GM21423 (cell line): ENCODE measurements around the gene IRAK3.
"Not testable (repeated sequence)": the region's sequence is repeated elsewhere in the genome, so short reads cannot be mapped to it uniquely, and the experiment has no call there.

Source experiments
- ATAC-seq: cut with Tn5 transposase; IDR thresholded peaks from one replicate; pipeline ENCODE4 v1.9.1; 2021; ENCODE audit warnings: mild to moderate bottlenecking, moderate library complexity; ENCODE audit not compliant: unreplicated experiment

Gene IRAK3

GRCh38 chr12:66206141-66206540 lies 17.1 kb downstream of the IRAK3 start:
- no peak for ATAC-seq

DNA sequence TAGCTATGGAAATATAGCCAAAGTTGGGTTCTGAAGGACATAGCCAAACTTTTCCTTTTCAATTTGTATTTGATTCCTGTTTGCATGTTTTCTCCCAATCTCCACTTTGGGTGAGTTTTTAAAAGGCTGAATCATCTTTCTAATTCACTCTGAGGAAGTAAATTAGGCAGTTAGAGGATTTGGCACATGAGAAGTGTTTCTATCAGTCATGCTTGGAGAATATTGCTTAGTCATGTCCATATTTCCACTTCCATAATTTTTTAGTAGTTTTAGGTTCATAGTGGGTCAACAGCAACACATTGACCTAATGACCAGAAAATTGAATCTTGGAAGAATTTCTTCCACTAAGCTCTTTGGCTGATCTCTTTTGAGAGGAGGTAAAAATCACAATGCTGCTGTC lies 21.8 kb downstream of the IRAK3 start:
- no peak for ATAC-seq

DNA sequence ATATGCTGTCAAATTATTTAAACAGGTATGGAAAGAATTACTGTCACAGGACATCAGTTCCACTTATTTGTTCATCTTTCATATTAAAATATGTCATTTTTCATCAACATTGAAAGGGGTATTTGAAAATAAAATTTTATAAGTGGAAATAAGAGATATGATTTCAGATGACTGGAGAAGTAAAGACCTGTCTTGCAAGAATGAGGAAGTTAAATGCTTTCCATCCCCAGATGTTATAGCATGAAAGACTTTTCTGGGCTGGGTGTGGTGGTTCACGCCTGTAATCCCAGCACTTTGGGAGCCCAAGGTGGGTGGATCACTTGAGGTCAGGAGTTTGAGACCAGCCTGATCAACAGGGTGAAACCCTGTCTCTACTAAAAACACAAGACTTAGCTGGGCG lies 22.6 kb downstream of the IRAK3 start:
- not testable (repeated sequence) for ATAC-seq

DNA sequence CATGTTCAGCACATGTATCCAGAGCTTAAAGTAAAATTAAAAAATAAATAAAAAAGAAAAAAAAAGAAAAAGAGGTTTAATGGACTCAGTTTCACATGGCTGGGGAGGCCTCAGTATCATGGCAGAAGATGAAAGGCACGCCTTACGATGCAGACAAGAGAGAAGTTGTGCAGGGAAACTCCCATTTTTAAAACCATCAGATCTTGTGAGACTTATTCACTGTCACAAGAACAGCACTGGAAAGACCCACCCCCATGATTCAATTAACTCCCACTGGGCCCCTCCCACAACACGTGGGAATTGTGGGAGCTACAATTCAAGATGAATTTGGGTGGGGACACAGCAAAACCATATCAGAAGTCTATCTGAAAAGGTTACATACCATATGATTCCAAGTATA lies 24.0 kb downstream of the IRAK3 start:
- not testable (repeated sequence) for ATAC-seq

DNA sequence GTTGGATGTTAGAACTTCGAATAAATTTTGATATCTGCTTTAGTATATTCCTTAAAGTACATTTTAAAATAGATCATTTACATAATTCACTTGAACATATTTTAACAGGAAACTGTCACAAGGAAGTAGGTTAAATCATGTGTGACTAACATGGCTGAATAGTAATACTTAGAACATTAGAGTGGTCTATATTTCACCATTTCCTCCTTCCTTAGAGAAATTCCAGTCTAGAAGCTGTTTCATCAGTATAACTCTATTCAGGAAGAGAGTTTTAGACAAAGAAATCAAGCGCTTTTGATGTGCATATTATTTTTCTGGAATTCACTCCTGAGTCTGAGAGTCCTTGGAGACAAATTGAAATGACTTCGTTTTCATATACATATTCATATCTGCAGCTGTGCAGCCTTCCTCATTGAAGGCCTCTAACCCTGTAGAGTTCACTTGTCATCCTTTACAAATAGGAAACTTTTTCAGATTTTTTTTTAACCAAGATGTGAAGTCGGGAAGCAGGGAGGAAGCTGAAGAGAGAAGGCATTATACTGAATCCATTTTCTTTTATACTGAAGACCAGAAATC lies 28.4 kb downstream of the IRAK3 start:
- no peak for ATAC-seq

DNA sequence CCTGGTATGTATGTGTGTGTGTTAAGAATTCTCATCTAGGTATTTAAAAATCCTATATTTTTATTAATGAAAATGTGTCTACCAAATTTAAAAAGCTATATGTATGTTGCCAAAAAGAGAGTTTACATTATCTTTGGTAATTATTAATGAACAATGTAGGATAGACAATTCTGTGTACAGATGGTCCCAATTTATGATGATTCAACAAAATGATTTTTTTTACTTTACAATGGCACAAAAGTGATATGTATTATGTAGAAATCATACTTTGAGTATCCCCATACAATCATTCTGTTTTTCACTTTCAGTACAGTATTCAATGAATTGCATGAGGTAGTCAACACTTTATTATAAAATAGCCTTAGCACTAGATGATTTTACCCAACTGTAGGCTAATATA lies 39.4 kb downstream of the IRAK3 start:
- ATAC-seq: no peak

DNA sequence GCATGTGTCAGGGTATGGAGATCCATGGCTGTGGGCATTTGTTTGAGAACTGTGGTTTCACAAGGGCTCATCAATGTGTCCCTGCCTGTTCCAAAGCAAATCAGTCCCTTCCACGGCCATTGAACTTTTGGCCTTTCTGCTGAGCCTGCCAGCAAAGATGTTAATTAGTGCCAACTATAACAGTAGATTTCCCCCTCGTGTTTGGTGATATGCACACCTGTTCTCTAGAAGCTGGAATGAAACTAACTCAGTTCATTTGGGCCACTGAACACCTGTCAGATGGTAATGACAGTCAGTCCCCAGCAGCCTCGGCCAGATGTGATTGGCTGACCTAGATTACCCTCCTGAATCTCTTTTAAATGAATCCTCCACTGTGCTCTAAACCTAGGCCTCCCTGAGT lies 43.2 kb downstream of the IRAK3 start:
- peak; percentile 35 for ATAC-seq

DNA sequence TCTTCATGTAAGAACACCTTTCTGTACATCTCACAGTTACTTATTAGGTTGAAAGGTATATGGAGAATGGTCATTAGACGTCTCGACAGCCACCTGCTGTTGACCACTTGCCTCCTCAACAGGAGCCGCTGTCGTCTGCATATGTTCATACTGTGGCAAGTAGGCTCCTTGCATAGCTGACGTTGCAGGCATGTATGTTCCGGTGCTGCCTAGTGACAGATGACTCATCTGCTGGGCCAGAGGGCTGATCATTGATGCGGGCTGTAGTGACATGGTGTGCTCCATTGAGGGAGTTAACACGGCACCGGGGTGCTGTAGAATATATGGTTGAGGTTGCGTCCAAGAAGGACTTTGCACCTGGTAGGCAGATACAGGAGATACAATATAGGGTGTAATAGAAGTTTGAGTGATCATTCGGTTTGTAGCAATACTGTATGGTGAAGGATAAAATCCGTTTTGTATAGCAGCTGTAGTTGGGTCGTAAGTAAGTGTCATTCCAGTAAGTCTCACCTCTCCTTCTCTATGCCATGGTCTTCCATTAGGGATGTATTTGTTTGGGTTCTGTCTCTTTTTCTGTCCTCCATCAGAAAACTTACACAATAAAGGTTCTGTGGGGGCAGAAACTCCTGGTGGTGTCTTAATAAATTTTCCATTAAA lies 45.2 kb downstream of the IRAK3 start:
- peak; percentile 75 for ATAC-seq

DNA sequence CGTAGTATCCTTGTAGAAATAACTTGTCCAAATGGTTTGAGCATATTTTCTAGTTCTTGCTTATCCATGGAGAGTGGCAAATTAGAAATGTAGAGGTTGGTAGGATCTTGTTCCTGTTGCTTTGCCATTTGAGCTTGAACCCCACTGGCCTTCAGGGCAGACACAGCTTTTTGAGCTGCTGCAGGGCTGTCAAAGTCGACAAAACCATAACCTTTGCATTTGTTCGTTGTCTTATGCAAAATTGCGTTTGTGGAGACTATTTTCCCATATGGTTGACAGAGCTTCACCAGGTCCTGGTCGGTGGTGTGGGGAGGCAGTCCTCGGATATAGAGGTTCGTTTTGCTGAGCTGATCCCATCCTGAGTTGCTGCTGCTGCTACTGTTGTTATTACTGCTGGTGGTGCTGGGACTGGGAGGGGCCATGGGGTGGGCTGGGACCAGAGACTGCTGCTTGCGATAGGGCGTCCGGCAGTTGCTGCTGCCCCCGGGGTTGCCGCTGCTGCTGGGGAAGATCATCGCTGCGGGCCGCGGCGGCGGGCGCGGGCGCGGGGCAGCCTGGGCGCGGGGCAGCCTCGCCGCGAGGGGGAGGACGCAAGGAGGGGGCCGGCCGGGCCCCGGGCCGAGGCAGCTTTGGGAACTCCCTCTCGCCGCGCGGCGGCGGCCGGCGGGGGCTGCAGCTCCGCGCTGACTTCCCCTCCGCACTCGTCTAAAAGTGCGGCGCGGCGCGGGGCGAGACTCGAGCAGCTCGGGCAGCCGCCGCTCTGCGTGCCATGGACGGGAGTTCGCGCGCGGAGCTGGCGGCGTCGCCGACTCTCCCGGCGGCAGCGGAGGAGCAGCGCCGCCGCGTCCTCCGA lies 46.0 kb downstream of the IRAK3 start:
- ATAC-seq: peak; percentile 45

GRCh38 chr12:66235626-66236281 lies 46.7 kb downstream of the IRAK3 start:
- no peak for ATAC-seq

DNA sequence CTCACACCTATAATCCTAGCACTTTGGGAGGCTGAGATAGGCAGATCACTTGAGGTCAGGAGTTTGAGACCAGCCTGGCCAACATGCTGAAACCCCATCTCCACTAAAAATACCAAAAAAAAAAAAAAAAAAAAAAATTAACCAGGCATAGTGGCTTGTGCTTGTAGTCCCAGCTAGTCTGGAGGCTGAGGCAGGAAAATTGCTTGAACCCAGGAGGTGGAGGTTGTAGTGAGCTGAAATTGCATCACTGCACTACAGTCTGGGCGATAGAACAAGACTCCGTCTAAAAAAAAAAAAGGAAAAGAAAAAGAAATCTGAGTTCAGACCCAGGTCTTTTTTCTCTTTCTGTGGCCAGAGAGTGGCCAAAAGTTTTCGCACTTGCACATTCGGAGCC lies 47.3 kb downstream of the IRAK3 start:
- not testable (repeated sequence) for ATAC-seq

GRCh38 chr12:66236969-66237368 lies 48.0 kb downstream of the IRAK3 start:
- ATAC-seq: no peak

DNA sequence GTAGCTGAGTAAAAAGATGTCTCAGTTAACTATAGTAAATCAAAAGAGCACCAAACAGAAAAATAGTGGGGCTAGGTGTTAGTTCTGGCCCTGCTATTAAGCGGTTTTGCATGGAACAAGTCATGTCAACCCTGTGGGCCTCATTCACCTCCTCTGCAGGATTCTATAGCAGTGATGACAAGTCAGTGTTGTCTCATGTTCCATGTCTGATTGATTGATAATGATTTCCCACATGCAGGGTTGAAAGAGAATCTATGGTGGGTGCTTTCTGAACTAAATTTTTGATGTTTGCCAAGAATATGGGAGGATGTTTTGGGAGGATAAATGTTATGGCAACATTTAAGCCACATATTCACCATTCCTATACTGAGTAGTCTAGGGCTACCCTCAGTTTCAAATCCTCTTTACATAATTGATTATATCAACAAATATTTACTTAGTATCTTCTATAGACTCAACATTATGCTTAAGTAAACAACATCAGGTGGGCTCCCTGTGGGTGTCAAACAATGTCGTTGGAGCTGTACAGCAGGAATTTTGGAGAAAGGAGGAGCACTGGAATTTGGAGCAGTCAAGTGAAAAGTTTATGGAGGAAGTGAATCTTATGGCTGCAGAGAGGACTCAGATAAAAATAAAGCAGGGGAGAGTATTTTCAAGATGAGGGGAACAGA lies 48.6 kb downstream of the IRAK3 start:
- ATAC-seq: no peak

- no peak for ATAC-seq
Measured at GRCh38 chr12:66239295-66239694, 50.3 kb downstream of the IRAK3 start.

DNA sequence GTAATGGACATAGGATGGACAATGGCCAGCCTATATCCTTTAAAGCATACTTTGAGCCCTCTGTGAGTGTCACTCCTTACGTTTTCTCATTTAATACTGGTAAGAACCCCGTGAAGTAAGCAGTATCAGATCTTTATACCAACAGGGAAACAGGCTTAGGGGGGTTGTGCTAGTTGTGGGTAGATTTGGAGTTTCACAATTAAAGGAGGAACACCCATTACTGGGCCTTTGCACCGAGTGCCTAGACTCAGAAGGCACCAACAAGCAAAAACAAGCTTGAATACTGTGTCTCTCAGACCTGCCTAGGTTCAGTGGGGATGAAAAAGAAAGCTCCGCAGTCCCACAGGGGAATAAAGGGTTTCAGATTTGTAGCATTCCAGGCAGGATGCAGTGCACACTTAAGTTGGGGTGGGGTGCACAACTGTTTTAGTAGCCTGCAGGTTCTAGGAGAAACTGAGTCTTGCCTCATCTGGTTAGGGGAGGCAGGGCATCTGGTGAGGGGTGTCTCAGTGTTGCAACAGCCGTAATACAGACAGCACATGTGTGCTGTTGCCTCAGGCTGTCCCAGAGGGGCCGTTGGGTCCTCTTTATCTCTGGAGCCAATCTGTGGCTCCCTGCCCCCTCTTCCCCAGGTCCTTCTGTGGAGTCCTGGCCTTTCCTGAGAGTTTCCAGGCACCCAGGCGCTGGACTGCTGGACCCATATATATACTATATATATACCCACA lies 51.2 kb downstream of the IRAK3 start:
- no peak for ATAC-seq

GRCh38 chr12:66241061-66242043 lies 52.3 kb downstream of the IRAK3 start:
- no peak for ATAC-seq

- no peak for ATAC-seq
Measured at GRCh38 chr12:66242311-66242710, 53.3 kb downstream of the IRAK3 start.

DNA sequence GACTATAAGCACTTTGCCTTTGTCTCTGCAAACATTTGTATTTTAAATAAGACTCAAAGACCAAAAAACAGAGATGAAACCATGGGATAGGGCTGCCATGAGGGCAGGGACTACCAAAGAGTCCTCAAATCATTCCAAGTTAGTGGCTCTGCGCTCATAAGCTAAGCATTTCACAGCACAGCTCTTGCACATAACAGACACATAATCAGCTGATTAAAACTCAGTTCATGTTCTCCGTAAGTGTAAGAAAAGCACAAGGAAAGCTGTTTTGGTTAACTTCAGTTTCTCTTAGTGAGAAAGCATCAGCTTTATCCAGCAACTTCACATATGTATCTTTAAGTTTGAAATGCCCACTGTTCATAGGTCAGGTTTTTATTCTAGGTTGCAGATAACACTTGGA lies 54.9 kb downstream of the IRAK3 start:
- no peak for ATAC-seq

- ATAC-seq: no peak
Measured at GRCh38 chr12:66244446-66244845, 55.4 kb downstream of the IRAK3 start.
